ENCODE measurements around the gene SCYGR7.

The SCYGR7 gene

GRCh38 chr2:227703280-227703732 lies 24.8 kb upstream of the SCYGR7 start:
- H3K27me3 ChIP-seq: no peaks in the 10 kb centered on the region
- no peaks in the 10 kb centered on the region for H3K4me1 ChIP-seq
- H3K27ac ChIP-seq: no peak overlapping the region
- TF ChIP-seq CTCF (IDR thresholded peaks at IDR 0.05): no peak
- DNase-seq: no peak
- H3K36me3 ChIP-seq: no peaks in the 10 kb centered on the region
- no peaks in the 10 kb centered on the region for H3K9me3 ChIP-seq
- intact Hi-C loops (cut with DNase I; ENCODE audit: low total_unique reads): no loop called here
- no peak overlapping the region for H3K4me3 ChIP-seq

GRCh38 chr2:227703961-227704360 lies 24.2 kb upstream of the SCYGR7 start:
- Histone ChIP-seq H3K4me1 (no peaks in the 10 kb centered on the region), H3K36me3 (no peaks in the 10 kb centered on the region), H3K4me3 (no peak overlapping the region), H3K27me3 (no peaks in the 10 kb centered on the region), H3K27ac (no peak overlapping the region), H3K9me3 (no peaks in the 10 kb centered on the region)
- TF ChIP-seq CTCF (IDR thresholded peaks at IDR 0.05): no peak
- DNase-seq: no peak
- intact Hi-C loops (cut with DNase I; ENCODE audit: low total_unique reads): no loop called here

- Histone ChIP-seq H3K9me3 (no peaks in the 10 kb centered on the region), H3K4me3 (no peak overlapping the region), H3K36me3 (no peaks in the 10 kb centered on the region), H3K27ac (no peak overlapping the region), H3K27me3 (no peaks in the 10 kb centered on the region), H3K4me1 (no peaks in the 10 kb centered on the region)
- intact Hi-C loops (cut with DNase I; ENCODE audit: low total_unique reads): no loop called here
- DNase-seq: no peak
- TF ChIP-seq CTCF (IDR thresholded peaks at IDR 0.05): no peak
Measured at GRCh38 chr2:227706859-227707258, 21.3 kb upstream of the SCYGR7 start.

GRCh38 chr2:227707390-227707789 lies 20.7 kb upstream of the SCYGR7 start:
- no peak for DNase-seq
- H3K27me3 ChIP-seq: no peaks in the 10 kb centered on the region
- no peak overlapping the region for H3K4me3 ChIP-seq
- intact Hi-C loops (cut with DNase I; ENCODE audit: low total_unique reads): no loop called here
- no peaks in the 10 kb centered on the region for H3K36me3 ChIP-seq
- TF ChIP-seq CTCF (IDR thresholded peaks at IDR 0.05): no peak
- no peaks in the 10 kb centered on the region for H3K9me3 ChIP-seq
- H3K27ac ChIP-seq: no peak overlapping the region
- no peaks in the 10 kb centered on the region for H3K4me1 ChIP-seq

GRCh38 chr2:227710986-227711385 lies 17.1 kb upstream of the SCYGR7 start:
- no peak for DNase-seq
- no peaks in the 10 kb centered on the region for H3K36me3 ChIP-seq

More at GRCh38 chr2:227710986-227711385, 17.1 kb upstream of the SCYGR7 start:
- Histone ChIP-seq H3K4me3 (no peak overlapping the region), H3K27ac (no peak overlapping the region), H3K9me3 (no peaks in the 10 kb centered on the region), H3K4me1 (peaks cover 0 to 16% (median 0%) of the 10 kb centered on the region in 4 donors), H3K27me3 (no peaks in the 10 kb centered on the region)
- no peak for TF ChIP-seq CTCF (IDR thresholded peaks at IDR 0.05)
- intact Hi-C loops (cut with DNase I; ENCODE audit: low total_unique reads): loop anchor here (5.0 kb wide), 1 partner anchor 674 kb away; no protein-coding TSS in a partner anchor
